Omental fat pad (tissue), 4 donors: ENCODE data around the gene LIF. TPM values are rescaled to one million over a fixed set of nuclear protein-coding genes. Genes with fewer than 3 reads are reported as not detected.

ENCODE experiments used
- ATAC-seq: fragments of 150-250 bp; one replicate; pipeline ENCODE4 v1.9.1; 2016; ENCODE audit warnings: mild to moderate bottlenecking, moderate library complexity; ENCODE audit not compliant: low FRiP score
- DNase-seq: peaks from one replicate; pipeline ENCODE4 v3.0.0-alpha.2; 2019; ENCODE audit warnings: low spot score
- total RNA-seq, 4 donors: library from RNA; depleted of rRNA; stranded (reverse); fragments of >200 nt; gene quantifications; one replicate each; pipeline ENCODE4 v1.1.0, GENCODE V29; 2016
- TF ChIP-seq, protein P1 (sequence below), 3 donors: fragments of 450-650 bp; IDR thresholded peaks; one replicate each; pipeline ENCODE4 v1.5.1; 2016 to 2017; ENCODE audit warnings: antibody characterized with exemption in 3 of 3, mild to moderate bottlenecking in 3 of 3, moderate library complexity in 2 of 3

Gene LIF
- total RNA-seq, 4 donors from 2014 or later, result 1.3 to 74.7 (median 24.4) TPM

DNA sequence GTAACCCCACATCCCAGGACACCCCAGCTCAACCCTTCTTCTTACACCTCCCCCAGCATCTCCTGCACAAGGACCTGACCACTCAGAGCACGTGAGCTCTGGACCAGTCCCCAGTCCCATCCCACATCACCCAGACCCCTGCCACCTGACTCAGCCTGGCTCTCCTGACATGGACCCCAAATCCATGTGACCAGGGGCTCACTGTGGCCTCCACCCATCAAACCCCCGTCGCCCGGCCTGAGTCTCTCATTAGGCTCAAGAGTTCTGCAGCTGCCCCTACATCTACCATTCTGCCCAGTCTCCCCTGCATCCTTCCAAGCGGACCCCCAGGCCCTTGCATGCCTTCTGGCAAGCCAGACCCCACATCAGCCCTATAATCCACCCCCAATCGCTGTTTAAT lies 1.9 kb upstream of the LIF start:
- DNase-seq (no peak), ATAC-seq (no peak)
- TF ChIP-seq, protein P1, sequence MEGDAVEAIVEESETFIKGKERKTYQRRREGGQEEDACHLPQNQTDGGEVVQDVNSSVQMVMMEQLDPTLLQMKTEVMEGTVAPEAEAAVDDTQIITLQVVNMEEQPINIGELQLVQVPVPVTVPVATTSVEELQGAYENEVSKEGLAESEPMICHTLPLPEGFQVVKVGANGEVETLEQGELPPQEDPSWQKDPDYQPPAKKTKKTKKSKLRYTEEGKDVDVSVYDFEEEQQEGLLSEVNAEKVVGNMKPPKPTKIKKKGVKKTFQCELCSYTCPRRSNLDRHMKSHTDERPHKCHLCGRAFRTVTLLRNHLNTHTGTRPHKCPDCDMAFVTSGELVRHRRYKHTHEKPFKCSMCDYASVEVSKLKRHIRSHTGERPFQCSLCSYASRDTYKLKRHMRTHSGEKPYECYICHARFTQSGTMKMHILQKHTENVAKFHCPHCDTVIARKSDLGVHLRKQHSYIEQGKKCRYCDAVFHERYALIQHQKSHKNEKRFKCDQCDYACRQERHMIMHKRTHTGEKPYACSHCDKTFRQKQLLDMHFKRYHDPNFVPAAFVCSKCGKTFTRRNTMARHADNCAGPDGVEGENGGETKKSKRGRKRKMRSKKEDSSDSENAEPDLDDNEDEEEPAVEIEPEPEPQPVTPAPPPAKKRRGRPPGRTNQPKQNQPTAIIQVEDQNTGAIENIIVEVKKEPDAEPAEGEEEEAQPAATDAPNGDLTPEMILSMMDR (IDR thresholded peaks at IDR 0.05), result no peak

DNA sequence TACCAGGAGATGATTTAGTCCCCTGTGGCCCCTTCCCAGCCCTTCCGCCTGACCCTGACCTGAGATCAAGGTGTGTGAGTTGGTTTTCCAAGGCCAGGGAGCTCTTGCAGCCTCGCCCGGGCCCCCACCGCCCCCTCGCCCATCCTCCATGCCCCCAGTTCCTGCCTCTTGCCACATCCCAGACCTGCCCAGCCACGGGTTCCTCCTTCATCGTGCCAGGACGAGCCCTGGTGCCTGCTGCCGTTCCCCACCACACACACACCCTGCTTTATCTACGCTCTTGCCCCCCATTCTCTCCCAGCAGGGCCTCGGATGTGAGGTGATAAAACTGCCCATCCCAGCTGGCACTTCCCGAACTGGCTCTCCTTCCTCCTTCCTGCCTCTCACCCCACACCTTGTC lies 1.4 kb upstream of the LIF start:
- ATAC-seq (no peak), DNase-seq (no peak)
- TF ChIP-seq, protein P1 (IDR thresholded peaks at IDR 0.05), result no peak

DNA sequence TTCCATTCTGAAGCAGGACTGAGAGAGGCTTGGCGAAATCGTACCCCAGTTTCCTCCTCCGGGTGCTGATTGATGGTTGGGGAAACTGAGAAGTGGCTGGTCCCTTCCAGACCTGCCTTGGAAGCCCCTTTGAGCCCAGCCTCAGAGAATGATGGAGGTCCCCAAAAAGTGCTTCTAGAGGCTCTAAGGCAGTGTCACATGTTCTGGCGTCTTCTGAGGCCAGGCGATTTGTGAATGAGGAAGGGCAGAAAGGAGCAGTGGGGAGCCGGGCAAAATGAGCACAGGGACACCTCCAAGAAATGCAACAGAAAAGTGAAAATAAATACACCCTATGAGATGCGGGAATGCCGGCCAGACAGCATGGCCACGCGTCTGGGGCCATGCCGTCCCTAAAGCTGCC lies 1.0 kb upstream of the LIF start:
- no peak for DNase-seq
- TF ChIP-seq, protein P1 (IDR thresholded peaks at IDR 0.05), result no peak
- ATAC-seq, result no peak

DNA sequence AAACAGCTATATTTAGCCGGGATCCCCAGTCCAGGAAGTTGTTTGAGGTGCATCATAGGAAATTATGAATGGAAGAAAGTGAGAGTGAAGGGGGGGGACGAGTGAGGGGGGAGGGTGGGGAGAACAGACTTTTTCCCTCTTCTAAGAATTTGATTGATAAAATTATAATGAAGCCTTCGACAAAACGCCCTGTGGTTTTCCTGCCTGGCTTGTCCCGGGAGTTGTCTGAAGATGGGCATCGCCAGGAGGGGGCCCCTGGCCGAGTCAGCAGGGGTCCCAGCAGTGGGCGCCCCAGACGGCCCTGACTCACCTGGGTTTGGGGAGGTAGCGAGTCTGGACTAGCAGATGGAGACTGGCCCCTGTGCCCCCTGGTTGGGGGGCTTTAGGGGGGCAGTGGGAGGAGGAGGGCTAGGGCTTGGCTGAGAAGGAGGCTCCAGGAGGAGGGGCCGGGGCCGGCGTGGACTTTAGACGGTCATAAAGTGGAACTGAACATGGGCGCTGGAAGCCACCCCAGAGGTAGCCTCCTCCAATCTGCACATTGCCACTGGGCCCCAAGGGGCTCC lies 336 bp upstream of the LIF start:
- no peak for DNase-seq
- TF ChIP-seq, protein P1 (IDR thresholded peaks at IDR 0.05), result no peak
- no peak for ATAC-seq

DNA sequence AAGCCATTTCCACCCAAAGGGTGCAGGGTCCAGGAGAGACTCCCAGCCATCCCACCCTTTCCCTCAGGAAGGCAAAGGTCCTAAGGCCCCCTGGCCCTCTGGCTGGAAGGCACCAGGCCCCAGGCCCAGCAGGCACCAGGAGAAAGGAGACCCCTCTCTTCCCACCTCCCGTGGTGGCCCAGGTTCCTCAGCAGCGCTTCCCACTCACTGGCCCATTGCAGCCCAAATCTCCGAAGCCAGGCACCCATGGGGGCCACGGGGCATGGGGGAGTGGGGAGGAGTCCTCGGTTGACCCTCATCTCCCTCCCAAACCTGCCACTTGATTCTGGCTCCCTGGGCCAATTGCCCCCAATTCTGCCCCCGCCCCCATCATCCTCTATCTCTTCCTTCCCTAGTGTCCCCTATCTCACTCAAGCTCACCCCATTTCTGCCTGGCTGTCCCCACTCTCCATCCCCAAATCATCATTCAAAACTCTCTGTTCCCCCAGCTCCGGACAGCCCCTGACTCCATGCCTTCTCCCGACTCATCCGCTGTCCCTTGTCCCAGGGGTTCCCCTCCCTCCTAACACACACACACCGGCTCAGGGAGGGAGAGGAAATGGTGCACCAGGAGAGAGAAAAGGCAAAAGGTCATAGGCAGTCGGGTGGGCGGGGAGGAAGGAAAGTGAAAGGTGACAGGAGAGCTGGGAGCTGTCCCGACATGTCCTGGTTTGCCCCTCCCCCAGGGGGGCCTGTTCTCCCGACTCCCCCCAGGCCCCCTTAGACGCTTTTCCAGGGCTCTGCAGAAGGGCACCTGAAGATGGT lies 1.2 kb downstream of the LIF start:
- ATAC-seq (no peak), DNase-seq (no peak)

DNA sequence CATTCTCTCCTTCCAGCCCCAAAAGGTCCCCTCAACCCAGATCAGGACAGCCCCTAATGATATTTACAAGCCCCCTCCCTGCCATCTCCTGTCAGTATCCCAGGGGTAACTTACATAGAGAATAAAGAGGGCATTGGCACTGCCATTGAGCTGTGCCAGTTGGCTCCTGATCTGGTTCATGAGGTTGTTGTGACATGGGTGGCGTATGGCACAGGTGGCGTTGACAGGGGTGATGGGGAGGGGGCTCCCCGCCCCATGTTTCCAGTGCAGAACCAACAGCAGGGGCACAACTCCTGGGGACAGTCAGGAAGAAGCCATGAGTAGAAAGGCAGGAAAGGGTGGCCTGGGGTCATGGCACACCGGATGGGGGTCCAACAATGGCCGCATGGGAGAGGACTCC lies 1.9 kb downstream of the LIF start:
- DNase-seq, result no peak
- ATAC-seq, result no peak
- TF ChIP-seq, protein P1 (IDR thresholded peaks at IDR 0.05), result no peak

More for the DNA sequence above, 1.2 kb downstream of the LIF start:
- TF ChIP-seq, protein P1 (IDR thresholded peaks at IDR 0.05), result no peak

DNA sequence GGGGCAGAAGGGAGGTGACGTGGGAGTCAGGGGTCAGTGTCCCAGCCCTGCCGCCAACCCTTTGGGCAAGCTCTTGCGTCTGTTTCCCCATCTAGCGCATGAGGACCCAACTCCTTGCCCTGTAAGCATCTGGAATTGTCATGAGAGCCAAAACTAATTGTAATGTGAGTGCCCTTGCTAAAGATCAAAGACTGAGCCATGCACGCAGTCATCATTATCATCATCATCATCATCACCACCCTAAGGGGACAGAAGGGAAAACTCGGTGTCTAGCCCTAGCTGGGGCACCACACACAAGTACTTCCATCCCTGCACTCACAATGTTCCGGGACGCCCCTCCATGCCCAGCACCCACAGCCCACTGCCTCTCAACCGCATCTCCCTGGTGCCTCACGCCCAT lies 2.5 kb downstream of the LIF start:
- ATAC-seq (no peak), DNase-seq (no peak)
- TF ChIP-seq, protein P1 (IDR thresholded peaks at IDR 0.05), result no peak
